SJCRH30 (cell line): ENCODE measurements around the gene CYLD. TPM values are rescaled to one million over a fixed set of nuclear protein-coding genes. Genes with fewer than 3 reads are reported as not detected.

Source experiments
- DNase-seq, 2 experiments: peaks; one replicate each; pipeline ENCODE4 v3.0.0-alpha.2; 2015 to 2020
- H3K27ac ChIP-seq: fragments of 250-450 bp; sonication (Bioruptor Pico); 2 replicates; pipeline ENCODE4 v1.5.1; 2020; ENCODE audit warnings: mild to moderate bottlenecking, moderate library complexity
- H3K27me3 ChIP-seq: fragments of 250-450 bp; sonication (Bioruptor Pico); 2 replicates; pipeline ENCODE4 v1.5.1; 2020; ENCODE audit warnings: mild to moderate bottlenecking, moderate library complexity
- H3K36me3 ChIP-seq: fragments of 250-450 bp; sonication (Bioruptor Pico); 2 replicates; pipeline ENCODE4 v1.5.1; 2020; ENCODE audit warnings: mild to moderate bottlenecking, moderate library complexity
- H3K4me1 ChIP-seq: fragments of 250-450 bp; sonication (Bioruptor Pico); 2 replicates; pipeline ENCODE4 v1.5.1; 2020; ENCODE audit warnings: mild to moderate bottlenecking, moderate library complexity
- H3K4me3 ChIP-seq: fragments of 250-450 bp; sonication (Bioruptor Pico); 2 replicates; pipeline ENCODE4 v1.5.1; 2020; ENCODE audit warnings: mild to moderate bottlenecking, moderate library complexity
- H3K9me3 ChIP-seq: fragments of 250-450 bp; sonication (Bioruptor Pico); replicated peaks from 2 replicates; pipeline ENCODE4 v1.5.1; 2020; ENCODE audit warnings: mild to moderate bottlenecking, moderate library complexity
- total RNA-seq: library from RNA; depleted of rRNA; stranded (reverse); fragments of >200 nt; shearing (Covaris generic); gene quantifications from 2 replicates; pipeline ENCODE4 v1.2.3, GENCODE V29; 2014

The CYLD gene
- total RNA-seq, 1 experiment from 2014 or later = 13.9 TPM

DNA sequence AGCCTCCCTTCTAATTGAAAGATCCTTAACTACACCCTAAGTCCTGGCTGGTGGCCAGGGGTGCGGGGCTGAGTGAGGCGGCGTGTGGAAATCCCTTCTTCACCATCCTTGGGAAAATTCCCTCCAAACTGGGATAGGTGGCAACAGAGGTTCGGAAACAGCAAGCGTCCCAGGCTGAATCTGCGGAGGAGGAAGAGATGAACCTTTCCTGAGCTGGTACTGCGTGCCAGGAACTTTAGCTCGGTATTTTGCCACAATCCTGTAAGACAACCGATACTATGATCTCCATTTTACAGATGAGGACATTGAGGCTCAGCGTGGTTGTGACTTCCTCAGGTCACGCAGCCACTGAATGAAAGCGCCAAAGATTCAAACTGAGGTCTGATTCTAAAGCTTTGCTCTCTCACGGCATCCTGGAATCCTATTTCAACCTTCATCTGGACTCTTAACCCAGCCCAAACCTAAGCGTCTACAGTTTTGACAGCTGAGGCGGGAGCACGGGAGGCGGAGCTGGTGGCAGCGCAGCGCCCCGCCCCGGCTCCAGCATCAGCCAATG, 583 bp upstream of the CYLD start:
- no peak for DNase-seq
- no peaks in the 10 kb centered on the region for H3K27me3 ChIP-seq
- no peak overlapping the region for H3K27ac ChIP-seq
- H3K4me3 ChIP-seq = peak overlapping the region; percentile 10; the same call in 1 of the 2 replicates
- no peaks in the 10 kb centered on the region for H3K4me1 ChIP-seq
- no peaks in the 10 kb centered on the region for H3K36me3 ChIP-seq
- H3K9me3 ChIP-seq = no peaks in the 10 kb centered on the region

DNA sequence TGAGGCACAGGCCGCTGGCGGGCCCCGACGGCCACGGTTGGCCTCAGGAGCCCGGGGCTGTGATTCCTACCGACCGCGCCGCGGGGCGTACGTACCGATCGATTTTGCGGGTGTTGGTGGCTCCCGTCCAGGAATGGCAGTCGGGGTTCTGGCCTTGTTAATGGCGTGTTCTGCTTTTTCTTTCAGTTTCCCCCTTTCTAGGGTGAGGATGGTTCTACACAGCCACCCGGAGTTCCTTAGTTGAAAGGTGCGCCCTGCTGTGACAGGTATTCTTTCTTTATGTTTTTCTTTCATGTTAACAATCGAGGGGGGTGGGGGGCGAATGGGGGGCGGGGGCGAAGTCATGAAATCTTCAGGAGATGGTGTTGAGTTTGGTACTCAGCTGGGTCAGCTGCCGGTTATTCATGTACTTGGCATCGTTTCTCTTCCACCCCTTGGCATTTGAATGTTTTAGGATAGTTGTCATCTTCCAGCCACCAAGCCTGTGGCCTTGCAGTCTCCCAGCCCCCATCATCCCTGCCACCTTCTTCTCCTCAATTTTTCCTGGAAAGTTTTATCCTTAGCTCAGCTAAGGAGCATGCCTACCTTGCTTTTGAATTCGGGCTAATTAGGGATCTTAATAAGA, 802 bp downstream of the CYLD start:
- DNase-seq = peak in 1 of 2 experiments; percentile 13
- H3K4me1 ChIP-seq = no peaks in the 10 kb centered on the region
- H3K27ac ChIP-seq = no peak overlapping the region
- no peaks in the 10 kb centered on the region for H3K27me3 ChIP-seq
- H3K4me3 ChIP-seq = peak overlapping the region; percentile 63
- H3K36me3 ChIP-seq = no peaks in the 10 kb centered on the region
- H3K9me3 ChIP-seq = no peaks in the 10 kb centered on the region

DNA sequence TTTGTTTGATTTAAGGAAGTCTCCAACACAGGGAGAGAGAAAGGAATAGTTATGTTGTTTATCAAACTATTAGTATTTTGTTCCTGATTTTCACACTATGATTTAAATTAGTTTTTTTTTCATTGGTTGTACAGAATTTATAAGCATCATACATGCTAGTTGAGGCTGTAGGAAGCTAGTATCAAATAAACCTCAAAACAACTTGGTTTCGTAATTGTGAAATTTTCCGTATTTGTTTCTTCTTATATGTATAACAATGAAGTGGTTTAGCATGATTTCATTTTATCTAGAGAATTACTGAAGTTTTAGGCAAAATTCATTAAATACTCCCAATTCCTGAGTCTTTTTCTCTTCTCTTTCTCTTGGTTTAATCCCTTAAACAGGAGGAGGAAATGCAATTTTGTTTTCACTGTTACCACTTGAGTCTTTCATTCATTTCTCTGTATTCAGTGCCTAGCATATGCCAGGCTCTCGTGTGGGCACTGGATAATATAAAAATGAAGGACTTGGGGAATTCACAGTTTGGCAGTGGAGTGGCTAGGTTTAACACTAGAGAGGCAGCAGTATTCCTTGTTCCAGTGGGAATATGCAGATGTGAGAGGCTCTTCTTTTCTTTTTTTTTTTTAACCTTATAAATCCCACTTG, 1.8 kb downstream of the CYLD start:
- no peak overlapping the region for H3K27ac ChIP-seq
- no peaks in the 10 kb centered on the region for H3K36me3 ChIP-seq
- no peaks in the 10 kb centered on the region for H3K4me1 ChIP-seq
- H3K4me3 ChIP-seq = no peak overlapping the region
- no peaks in the 10 kb centered on the region for H3K9me3 ChIP-seq
- DNase-seq = no peak
- H3K27me3 ChIP-seq = no peaks in the 10 kb centered on the region

DNA sequence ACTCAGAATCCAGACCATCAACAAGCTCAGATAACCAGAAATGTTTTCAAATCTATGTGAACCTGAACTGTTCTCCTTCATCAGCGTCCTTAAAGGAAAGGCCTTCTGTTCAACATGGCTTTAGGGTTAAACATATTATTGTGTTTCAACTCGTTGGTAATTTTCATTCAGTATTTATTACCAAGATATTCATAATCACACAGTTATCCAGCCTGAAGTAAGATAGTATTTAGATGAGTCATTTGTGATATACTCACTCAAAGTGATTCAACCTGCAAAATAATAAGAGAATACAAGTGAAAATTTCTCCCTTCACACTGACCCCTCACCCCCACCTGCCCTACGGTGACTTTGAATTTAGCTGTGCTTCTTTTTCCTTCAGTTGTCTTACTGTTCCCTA, 3.0 kb downstream of the CYLD start:
- H3K4me1 ChIP-seq = no peaks in the 10 kb centered on the region
- H3K36me3 ChIP-seq = no peaks in the 10 kb centered on the region
- no peaks in the 10 kb centered on the region for H3K9me3 ChIP-seq
- no peak for DNase-seq
- H3K27me3 ChIP-seq = no peaks in the 10 kb centered on the region
- H3K27ac ChIP-seq = no peak overlapping the region
- H3K4me3 ChIP-seq = no peak overlapping the region

DNA sequence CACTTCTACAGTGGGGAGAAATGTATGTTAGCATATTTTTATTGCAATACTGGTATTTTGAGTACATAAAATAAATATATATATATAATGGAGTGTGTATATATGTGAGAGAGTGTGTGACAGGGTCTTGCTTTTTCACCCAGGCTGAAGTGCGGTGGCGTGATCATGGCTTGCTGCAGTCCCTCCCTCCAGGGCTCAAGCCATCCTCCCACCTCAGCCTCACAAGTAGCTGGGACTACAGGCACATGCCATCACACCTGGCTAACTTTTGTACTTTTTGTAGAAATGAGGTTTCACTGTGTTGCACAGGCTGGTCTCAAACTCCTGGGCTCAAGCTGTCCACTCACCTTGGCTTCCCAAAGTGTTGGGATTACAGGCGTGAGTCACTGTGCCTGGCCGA, 4.1 kb downstream of the CYLD start:
- no peak for DNase-seq
- H3K4me3 ChIP-seq = no peak overlapping the region
- no peak overlapping the region for H3K27ac ChIP-seq
- H3K4me1 ChIP-seq = no peaks in the 10 kb centered on the region
- no peaks in the 10 kb centered on the region for H3K9me3 ChIP-seq
- H3K27me3 ChIP-seq = no peaks in the 10 kb centered on the region
- H3K36me3 ChIP-seq = no peaks in the 10 kb centered on the region

DNA sequence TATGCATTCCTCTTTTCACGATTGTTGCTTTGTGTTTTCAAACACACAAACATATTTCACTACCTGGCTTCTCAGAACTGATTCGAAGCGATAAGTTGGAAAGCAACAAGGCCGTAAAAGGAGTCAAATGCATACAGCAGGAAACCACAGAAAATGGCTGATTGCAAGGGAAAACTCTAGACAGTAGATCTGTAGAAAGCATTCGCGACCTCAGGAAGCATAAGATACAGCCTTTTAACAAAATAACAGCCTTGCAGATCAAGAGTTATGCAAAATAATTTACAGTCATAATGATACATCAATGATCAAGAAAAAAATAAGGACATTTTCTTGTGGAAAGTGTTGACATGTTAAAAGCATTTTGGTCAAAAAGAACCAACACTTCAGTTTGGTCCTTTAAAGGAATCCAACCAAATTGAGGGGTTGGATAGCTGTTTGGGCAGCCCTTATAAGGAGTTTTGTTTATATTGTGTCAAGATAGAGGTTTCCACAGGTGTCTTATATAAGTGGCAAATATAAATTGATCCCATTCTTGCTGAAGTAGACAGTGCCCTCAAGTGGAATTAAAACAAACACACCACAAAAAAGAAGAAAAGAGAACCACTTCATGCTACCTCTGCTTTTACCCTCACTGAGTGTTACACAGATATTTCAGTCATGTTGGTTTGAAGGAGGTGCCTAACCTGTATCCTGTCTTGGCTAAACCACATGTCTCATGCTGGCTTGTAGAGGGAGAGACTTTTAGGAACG, 5.5 kb downstream of the CYLD start:
- Histone ChIP-seq H3K4me3 (no peak overlapping the region), H3K4me1 (no peaks in the 10 kb centered on the region), H3K27me3 (no peaks in the 10 kb centered on the region), H3K9me3 (no peaks in the 10 kb centered on the region), H3K36me3 (no peaks in the 10 kb centered on the region), H3K27ac (no peak overlapping the region)
- DNase-seq = peak in 1 of 2 experiments; percentile 13

DNA sequence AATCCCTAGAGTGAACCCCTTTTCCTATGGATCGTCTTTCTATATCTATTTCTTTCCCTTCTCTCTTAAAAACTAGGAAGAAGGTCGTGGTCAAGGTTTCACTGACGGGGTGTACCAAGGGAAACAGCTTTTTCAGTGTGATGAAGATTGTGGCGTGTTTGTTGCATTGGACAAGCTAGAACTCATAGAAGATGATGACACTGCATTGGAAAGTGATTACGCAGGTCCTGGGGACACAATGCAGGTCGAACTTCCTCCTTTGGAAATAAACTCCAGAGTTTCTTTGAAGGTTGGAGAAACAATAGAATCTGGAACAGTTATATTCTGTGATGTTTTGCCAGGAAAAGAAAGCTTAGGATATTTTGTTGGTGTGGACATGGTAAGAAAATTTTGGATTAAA, 9.6 kb downstream of the CYLD start:
- no peaks in the 10 kb centered on the region for H3K4me1 ChIP-seq
- no peaks in the 10 kb centered on the region for H3K27me3 ChIP-seq
- H3K36me3 ChIP-seq = peaks cover 5% of the 10 kb centered on the region; the same call in 1 of the 2 replicates
- H3K27ac ChIP-seq = no peak overlapping the region
- H3K9me3 ChIP-seq = no peaks in the 10 kb centered on the region
- no peak overlapping the region for H3K4me3 ChIP-seq
- no peak for DNase-seq

DNA sequence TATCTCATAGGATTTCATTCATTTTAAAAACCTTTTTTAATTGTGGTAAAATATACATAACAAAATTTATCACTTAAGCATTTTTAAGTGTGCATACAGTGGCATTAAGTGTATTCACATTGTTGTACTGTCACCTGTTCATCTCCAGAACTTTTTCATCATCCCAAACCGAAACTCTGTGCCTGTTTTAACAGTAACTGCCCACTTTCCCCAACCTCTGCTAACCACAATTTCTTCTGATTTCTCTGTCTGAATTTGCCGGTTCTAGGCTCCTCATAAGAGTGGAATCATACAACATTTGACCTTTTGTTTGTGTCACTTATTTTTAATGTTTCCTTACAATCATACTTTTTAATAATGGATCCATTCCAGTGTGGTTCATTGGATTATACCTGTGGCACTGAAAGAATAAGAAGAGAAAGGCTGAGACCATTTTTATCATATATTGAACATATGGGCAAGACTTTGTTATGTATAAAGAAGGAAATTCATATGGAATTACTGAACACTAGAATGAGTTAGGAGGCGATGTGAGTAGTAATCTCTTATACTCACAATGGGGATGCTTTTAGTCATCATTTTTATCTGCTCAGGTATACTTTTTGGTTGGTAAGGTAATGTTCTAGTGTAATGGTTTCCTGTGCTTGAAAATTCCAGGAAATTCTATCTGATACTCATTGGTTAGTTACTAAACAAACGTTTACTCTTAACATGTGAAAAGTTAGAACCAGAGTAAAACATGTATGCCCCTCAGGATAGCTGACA, 10.8 kb downstream of the CYLD start:
- Histone ChIP-seq H3K4me1 (no peaks in the 10 kb centered on the region), H3K27ac (no peak overlapping the region), H3K36me3 (peaks cover 5% of the 10 kb centered on the region; the same call in 1 of the 2 replicates), H3K9me3 (no peaks in the 10 kb centered on the region), H3K4me3 (no peak overlapping the region), H3K27me3 (no peaks in the 10 kb centered on the region)
- no peak for DNase-seq

DNA sequence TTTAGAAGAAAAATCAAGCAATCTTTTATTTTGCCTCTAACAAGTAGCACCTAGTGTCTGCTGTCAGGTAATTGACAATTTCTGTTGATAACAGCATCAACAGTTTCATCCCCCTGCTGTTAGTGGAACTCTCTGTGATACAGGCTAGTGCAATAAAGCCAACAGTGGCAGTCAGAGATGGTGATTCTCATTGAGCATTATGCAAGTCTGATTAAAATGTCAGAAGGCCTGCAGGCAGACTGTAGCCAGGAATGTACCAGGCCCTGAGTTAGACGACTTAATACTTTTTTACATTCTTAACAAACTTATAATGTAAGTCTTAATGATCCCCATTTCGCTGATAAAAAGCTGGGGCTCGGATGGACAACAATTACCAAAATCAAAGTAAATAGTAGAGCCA, 14.6 kb downstream of the CYLD start:
- H3K27me3 ChIP-seq = no peaks in the 10 kb centered on the region
- H3K27ac ChIP-seq = no peak overlapping the region
- peaks cover 5% of the 10 kb centered on the region; the same call in 1 of the 2 replicates for H3K36me3 ChIP-seq
- no peak overlapping the region for H3K4me3 ChIP-seq
- no peak for DNase-seq
- H3K9me3 ChIP-seq = no peaks in the 10 kb centered on the region
- no peaks in the 10 kb centered on the region for H3K4me1 ChIP-seq

DNA sequence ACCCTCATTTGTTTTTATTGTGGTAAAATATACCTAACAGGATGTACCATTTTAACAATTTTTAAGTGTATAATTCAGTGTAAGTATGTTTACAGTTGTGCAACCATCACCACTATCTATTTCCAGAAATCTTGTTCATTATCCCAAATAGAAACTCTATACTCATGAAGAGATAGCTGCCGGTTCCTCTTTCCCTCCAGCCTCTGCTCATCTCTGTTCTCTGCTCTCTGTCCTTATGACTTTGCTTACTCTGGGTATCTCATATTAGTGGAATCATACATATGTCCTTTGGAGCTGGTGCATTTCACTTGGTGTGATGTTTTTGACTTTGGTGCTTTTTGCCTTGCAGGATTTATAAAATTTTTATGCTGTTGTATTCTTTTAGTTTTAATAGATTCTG, 19.4 kb downstream of the CYLD start:
- no peak overlapping the region for H3K27ac ChIP-seq
- H3K27me3 ChIP-seq = no peaks in the 10 kb centered on the region
- no peak for DNase-seq
- H3K9me3 ChIP-seq = no peaks in the 10 kb centered on the region
- no peak overlapping the region for H3K4me3 ChIP-seq
- no peaks in the 10 kb centered on the region for H3K4me1 ChIP-seq
- no peaks in the 10 kb centered on the region for H3K36me3 ChIP-seq

DNA sequence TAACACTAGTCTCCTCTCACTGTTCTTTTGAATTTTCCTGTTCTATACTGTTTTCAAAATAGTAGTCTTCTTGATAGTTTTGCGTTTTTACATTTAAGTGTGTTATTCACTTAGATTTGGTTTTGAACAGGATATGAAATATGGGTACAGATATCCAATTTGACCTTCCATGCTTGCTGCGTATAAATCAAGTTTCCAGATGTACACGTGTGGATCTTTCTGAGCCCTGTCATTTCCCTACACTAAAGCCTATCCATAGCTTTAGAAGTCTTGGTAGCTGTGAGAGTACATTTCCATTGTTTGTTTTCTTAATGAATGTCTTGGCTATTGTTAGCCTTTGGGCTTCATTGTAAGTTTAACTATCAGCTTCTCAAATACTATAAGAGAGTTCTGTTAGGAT, 20.4 kb downstream of the CYLD start:
- Histone ChIP-seq H3K27ac (no peak overlapping the region), H3K4me1 (no peaks in the 10 kb centered on the region), H3K27me3 (no peaks in the 10 kb centered on the region), H3K4me3 (no peak overlapping the region), H3K36me3 (no peaks in the 10 kb centered on the region), H3K9me3 (no peaks in the 10 kb centered on the region)
- no peak for DNase-seq

DNA sequence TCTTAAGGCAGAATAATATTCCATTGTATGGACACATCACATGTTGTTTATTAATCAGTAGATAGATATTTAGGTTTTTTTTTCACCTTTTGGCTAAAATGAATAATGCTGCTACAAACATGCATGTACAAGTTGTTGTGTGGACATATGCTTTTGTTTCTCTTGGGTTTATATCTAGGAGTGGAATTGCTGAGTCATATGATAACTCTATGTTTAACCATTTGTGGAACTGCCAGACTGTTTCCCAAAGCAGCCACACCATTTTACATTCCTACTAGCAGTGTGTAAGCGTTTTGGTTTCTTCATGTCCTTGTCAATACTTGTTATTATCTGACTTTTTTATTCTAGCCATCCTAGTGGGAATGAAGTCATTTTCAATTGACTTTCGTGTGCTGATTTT, 21.3 kb downstream of the CYLD start:
- Histone ChIP-seq H3K27me3 (no peaks in the 10 kb centered on the region), H3K9me3 (no peaks in the 10 kb centered on the region), H3K36me3 (no peaks in the 10 kb centered on the region), H3K27ac (no peak overlapping the region), H3K4me3 (no peak overlapping the region), H3K4me1 (no peaks in the 10 kb centered on the region)
- no peak for DNase-seq

DNA sequence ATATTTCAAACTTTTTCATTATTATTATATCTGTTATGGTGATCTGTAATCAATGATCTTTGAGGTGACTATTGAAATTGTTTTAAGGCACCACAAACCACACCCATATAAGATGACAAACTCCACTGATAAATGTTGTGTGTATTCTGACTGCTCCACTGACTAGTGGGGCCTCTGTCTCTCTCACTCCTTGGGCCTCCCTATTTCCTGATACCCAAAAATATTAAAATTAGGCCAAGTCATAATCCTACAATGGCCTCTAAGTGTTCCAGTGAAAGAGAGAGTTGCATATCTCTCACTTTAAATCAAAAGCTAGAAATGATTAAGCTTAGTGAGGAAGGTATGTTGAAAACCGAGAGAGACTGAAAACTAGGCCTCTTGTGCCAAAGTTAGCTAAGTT, 23.4 kb downstream of the CYLD start:
- no peaks in the 10 kb centered on the region for H3K9me3 ChIP-seq
- H3K27me3 ChIP-seq = no peaks in the 10 kb centered on the region
- no peak overlapping the region for H3K4me3 ChIP-seq
- H3K4me1 ChIP-seq = no peaks in the 10 kb centered on the region
- DNase-seq = no peak
- no peak overlapping the region for H3K27ac ChIP-seq
- no peaks in the 10 kb centered on the region for H3K36me3 ChIP-seq

DNA sequence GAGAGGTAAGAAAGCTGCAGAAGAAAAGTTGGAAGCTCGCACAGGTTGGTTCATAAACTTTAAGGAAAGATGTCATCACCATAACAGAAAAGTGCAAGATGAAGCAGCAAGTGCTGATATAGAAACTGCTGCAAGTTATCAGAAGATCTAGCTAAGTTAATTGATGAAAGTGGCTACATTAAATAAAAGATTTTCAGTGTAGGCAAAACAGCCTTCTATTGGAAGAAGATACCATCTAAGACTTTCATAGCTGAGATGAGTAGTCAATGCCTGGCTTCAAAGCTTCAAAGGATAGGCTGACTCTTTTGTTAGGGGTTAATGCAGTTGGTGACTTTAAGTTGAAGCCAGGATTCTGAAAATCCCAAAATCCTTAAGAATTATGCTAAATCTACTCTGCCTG, 24.0 kb downstream of the CYLD start:
- no peak for DNase-seq
- H3K27ac ChIP-seq = no peak overlapping the region
- no peak overlapping the region for H3K4me3 ChIP-seq
- no peaks in the 10 kb centered on the region for H3K36me3 ChIP-seq
- H3K9me3 ChIP-seq = no peaks in the 10 kb centered on the region
- H3K27me3 ChIP-seq = no peaks in the 10 kb centered on the region
- H3K4me1 ChIP-seq = no peaks in the 10 kb centered on the region

DNA sequence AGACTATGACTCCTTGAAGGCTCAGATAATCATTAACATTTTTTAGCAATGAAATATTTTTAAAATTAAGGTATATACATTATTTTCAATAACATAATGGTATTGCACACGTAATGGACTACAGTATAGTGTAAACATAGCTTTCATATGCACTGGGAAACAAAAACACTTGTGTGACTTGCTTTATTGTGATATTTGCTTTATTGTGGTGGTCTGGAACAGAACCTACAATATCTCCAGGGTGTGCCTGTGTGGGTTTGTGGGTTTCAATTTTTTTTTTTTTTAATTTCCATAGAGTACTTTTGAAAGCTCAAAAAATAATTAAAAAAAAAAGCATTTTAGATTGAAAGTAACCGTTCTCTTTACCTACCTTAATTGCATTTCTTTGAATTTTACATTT, 25.3 kb downstream of the CYLD start:
- H3K4me1 ChIP-seq = no peaks in the 10 kb centered on the region
- no peaks in the 10 kb centered on the region for H3K9me3 ChIP-seq
- DNase-seq = no peak
- no peak overlapping the region for H3K27ac ChIP-seq
- H3K27me3 ChIP-seq = no peaks in the 10 kb centered on the region
- H3K36me3 ChIP-seq = no peaks in the 10 kb centered on the region
- no peak overlapping the region for H3K4me3 ChIP-seq
